Esophagus squamous epithelium (tissue), 4 donors: ENCODE measurements around the gene CTIF.

ENCODE experiments used
- POLR2A ChIP-seq, 4 donors: fragments of 450-650 bp; IDR thresholded peaks; one replicate each; pipeline ENCODE4 v1.6.1; 2017; ENCODE audit warnings: antibody characterized with exemption in 4 of 4, mild to moderate bottlenecking in 4 of 4, moderate library complexity in 3 of 4
- TF ChIP-seq, protein P1 (sequence below), 6 experiments: fragments of 450-650 bp in 4 of 6; fragments of 200-600 bp in 2 of 6; sonication (generic) in 2 of 6; IDR thresholded peaks; one replicate each; pipeline ENCODE4 v1.5.1; 2016 to 2019; ENCODE audit warnings: antibody characterized with exemption in 6 of 6, mild to moderate bottlenecking in 4 of 6, moderate library complexity in 4 of 6

DNA sequence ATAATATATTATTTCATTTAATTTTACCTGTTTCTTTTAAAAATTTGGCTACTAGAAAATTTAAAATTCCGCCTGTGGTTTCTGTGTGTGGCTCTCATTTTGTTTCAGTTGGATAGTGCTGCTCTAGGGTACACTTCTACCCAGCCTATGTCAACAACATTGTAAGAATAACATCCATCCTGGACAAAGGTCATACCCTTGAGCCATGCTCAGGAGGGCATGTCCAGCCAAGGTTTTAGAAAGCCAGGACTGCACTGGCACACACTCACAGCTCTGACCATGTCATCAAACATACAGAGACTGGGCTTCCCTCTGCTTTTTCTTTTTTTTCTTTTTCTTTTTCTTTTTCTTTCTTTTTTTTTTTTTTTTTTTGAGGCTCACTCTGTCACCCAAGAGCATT, 96.1 kb downstream of the CTIF start:
- TF ChIP-seq, protein P1, sequence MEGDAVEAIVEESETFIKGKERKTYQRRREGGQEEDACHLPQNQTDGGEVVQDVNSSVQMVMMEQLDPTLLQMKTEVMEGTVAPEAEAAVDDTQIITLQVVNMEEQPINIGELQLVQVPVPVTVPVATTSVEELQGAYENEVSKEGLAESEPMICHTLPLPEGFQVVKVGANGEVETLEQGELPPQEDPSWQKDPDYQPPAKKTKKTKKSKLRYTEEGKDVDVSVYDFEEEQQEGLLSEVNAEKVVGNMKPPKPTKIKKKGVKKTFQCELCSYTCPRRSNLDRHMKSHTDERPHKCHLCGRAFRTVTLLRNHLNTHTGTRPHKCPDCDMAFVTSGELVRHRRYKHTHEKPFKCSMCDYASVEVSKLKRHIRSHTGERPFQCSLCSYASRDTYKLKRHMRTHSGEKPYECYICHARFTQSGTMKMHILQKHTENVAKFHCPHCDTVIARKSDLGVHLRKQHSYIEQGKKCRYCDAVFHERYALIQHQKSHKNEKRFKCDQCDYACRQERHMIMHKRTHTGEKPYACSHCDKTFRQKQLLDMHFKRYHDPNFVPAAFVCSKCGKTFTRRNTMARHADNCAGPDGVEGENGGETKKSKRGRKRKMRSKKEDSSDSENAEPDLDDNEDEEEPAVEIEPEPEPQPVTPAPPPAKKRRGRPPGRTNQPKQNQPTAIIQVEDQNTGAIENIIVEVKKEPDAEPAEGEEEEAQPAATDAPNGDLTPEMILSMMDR (IDR thresholded peaks at IDR 0.05), result no peak
- TF ChIP-seq POLR2A (IDR thresholded peaks at IDR 0.05), result no peak
